HCT116 (cell line): ENCODE results near the gene CCT8.
A peak's percentile ranks its signal among the peaks of the same experiment; 100 is the strongest.

ENCODE experiments used
- CTCF ChIP-seq, 3 experiments: fragments of 200-600 bp in 1 of 3; sonication (generic) in 1 of 3; IDR thresholded peaks in 2 of 3; conservative IDR thresholded peaks in 1 of 3; 2 replicates each; pipeline ENCODE4 v1.5.1; 2012 to 2017; ENCODE audit warnings: low read depth in 2 of 3, low read length in 2 of 3, antibody characterized with exemption in 1 of 3, borderline replicate concordance in 1 of 3, control low read depth in 1 of 3, mild to moderate bottlenecking in 1 of 3, mixed read lengths in 1 of 3, mixed run types in 1 of 3, moderate library complexity in 1 of 3; ENCODE audit not compliant: insufficient read depth in 1 of 3
- POLR2A ChIP-seq: IDR thresholded peaks from 2 replicates; pipeline ENCODE4 v1.7.0; 2011; ENCODE audit warnings: borderline replicate concordance; ENCODE audit not compliant: insufficient read depth, insufficient read length; ENCODE audit errors: extremely low read depth
- SIN3A ChIP-seq: IDR thresholded peaks from 2 replicates; pipeline ENCODE4 v1.6.1; 2012; ENCODE audit warnings: low read depth
- TF ChIP-seq, protein P1 (sequence below): IDR thresholded peaks from 2 replicates; pipeline ENCODE4 v1.6.1; 2012; ENCODE audit warnings: low read depth

- no peak for TF ChIP-seq CTCF (IDR thresholded peaks at IDR 0.05 in 2 of 3, conservative IDR thresholded peaks at IDR 0.05 in 1 of 3; ENCODE audit: borderline replicate concordance in 1 of 3, insufficient read depth in 1 of 3, low read depth in 2 of 3, low read length in 2 of 3)
- TF ChIP-seq POLR2A: peak; percentile 0
- TF ChIP-seq, protein P1, sequence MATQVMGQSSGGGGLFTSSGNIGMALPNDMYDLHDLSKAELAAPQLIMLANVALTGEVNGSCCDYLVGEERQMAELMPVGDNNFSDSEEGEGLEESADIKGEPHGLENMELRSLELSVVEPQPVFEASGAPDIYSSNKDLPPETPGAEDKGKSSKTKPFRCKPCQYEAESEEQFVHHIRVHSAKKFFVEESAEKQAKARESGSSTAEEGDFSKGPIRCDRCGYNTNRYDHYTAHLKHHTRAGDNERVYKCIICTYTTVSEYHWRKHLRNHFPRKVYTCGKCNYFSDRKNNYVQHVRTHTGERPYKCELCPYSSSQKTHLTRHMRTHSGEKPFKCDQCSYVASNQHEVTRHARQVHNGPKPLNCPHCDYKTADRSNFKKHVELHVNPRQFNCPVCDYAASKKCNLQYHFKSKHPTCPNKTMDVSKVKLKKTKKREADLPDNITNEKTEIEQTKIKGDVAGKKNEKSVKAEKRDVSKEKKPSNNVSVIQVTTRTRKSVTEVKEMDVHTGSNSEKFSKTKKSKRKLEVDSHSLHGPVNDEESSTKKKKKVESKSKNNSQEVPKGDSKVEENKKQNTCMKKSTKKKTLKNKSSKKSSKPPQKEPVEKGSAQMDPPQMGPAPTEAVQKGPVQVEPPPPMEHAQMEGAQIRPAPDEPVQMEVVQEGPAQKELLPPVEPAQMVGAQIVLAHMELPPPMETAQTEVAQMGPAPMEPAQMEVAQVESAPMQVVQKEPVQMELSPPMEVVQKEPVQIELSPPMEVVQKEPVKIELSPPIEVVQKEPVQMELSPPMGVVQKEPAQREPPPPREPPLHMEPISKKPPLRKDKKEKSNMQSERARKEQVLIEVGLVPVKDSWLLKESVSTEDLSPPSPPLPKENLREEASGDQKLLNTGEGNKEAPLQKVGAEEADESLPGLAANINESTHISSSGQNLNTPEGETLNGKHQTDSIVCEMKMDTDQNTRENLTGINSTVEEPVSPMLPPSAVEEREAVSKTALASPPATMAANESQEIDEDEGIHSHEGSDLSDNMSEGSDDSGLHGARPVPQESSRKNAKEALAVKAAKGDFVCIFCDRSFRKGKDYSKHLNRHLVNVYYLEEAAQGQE: no peak
- TF ChIP-seq SIN3A: no peak
Measured at GRCh38 chr21:29018540-29018939, 54.9 kb downstream of the CCT8 start.
